ENCODE results near the gene HIVEP3.

Gene HIVEP3

DNA sequence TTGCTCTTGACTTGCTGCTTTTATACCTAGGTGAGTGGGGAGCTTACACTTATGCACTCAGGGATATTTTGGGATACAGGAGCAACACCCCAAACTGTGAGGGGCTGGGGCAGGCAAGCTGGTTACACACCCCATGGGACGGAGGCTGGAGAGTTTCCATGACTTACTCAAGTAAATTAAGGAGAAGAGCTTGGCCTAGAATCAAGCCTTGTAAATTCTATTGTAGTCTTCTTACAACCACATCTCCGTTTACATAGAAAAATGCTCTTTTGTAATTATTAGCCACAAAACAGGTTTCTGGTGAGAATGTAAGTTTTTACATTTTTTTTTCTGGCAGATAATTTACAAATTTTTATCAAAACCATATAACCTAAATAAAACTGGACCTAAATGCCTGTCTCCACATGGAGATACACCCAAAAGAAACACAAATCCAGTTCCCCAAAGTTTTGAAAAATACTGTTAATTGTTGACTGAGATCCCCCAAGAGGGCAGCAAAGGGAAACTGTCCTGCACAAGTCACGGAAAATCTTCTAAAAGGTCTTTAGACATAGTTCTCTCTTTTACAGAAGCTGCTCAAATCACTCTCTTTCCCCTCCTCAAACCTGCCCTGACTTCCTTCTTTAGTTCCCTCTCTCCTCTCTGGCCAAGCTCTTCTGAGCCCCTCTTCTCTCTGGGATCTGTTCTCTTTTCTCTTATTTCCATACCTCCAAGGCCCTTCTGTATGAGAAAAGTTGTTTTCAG, 134.0 kb downstream of the HIVEP3 start:
- DNase-seq (ENCODE audit: low read depth) = no peak

DNA sequence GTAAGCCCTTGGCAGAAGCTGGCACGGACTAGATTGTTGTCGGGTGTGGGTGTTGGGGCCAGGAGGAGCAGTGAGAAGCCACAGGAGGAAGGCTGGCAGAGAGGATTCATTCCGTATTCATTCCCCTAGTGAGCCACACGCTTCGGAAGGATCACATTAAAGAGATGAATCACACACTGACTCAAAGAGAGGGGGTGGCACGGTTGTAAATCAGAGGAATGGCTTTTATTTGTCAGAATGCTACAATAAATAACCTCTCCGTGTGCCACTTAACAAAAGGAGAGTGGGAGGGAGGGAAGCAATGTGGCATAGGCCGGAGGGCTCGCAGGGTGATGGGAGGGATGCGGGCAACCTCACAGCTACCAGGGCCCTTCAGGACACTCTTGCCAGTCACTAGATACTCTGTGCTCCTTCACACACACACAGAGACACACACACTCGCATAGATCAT, 135.5 kb downstream of the HIVEP3 start:
- no peak for DNase-seq (ENCODE audit: low read depth)

DNA sequence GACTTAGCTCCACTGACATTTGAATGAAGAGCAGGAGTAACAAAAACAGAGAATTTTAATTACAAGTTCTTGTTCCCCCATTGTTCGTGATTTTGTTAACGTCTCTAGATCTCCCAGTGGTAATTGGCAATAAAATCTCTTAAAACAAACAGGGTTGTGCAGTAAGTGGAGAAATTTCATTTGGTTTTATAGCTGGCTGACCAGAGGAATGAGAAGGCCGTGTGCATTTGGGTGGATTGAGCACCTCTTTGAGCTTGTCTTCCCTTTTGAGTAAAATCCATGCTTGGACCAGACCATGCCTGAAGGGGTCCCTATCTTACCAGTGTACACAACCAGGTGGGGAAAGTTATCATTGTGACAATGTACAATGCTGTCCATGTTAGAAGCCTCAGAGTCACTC, 137.8 kb downstream of the HIVEP3 start:
- DNase-seq (ENCODE audit: low read depth) = no peak

DNA sequence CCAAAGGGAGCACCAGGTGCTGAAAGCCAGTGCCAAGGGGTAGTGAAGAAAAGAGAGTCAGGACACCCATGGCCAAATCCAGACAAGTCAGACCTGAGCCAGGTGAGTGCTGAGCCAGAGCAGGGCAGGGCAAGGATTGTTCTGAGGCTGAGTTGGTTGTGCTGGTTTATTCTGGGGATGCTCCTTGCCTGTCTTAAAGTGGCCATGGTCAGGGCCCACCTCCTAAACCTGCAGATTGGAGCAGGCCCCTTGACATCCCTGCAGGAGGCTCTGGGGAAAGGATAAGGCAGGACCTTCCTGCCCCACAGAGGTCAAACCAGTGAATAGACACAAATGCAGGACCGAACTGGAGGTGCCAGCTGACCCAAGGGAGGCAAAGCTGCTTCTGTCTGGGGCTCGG, 138.4 kb downstream of the HIVEP3 start:
- no peak for DNase-seq (ENCODE audit: low read depth)

DNA sequence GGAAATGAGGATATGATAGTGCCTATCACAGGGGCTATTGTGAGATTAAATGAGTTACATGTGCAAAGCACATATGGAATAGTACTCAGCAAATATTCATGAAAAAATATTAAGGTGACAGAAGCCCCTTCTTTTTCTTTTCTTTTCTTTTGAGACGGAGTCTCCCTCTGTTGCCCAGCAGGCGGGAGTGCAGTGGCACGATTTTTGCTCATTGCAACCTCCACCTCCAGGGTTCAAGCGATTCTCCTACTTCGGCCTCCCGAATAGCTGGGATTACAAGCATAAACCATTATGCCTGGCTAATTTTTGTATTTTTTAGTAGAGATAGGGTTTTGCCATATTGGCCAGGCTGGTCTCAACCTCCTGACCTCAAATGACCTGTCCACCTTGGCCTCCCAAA, 139.4 kb downstream of the HIVEP3 start:
- no peak for DNase-seq (ENCODE audit: low read depth)

DNA sequence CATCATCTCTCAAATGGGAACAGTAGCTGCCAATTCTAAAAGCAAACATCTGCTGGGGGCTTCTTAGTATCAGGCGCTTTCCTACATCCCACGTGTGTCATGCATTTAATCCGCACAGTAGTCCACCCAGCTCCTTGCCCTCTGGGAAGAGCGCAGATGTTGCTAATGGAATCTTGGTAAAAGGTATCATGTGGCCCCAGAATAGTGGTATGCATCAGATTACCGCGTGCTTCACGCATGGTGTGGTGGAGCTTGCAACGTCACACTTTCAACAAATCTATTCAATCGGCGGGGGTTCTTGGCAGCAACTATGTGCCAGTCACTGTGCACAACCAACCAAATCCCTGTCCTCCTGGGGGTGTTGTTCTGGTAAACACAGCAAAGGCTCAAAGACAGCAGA, 141.0 kb downstream of the HIVEP3 start:
- no peak for DNase-seq (ENCODE audit: low read depth)

DNA sequence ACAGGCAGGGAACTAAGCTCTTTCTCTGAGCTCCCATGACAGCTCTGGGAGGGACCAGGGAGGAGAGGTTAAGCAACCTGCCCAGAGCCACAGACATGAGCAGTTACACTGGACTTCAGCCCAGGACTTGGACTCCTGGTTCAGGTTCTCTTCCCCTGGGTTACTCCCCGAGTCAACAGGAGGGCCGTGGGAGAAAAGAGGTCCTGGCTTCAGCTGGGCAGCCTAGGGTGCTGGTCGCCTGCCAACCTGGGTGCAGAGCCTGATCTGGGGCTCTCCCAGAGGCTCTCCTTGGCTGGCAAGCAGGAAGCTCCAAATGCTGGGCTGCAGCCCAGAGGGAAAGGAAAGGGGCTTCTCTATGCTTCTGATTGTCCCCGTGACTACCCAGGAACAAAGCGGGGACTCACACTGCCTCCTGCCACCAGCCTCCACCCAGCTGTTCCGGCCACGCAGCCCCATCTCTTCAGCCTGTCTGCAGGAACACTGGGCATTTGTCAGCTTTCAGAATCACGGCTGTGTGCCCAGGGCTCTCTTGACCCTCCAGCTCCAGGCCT, 141.8 kb downstream of the HIVEP3 start:
- DNase-seq (ENCODE audit: low read depth) = no peak

DNA sequence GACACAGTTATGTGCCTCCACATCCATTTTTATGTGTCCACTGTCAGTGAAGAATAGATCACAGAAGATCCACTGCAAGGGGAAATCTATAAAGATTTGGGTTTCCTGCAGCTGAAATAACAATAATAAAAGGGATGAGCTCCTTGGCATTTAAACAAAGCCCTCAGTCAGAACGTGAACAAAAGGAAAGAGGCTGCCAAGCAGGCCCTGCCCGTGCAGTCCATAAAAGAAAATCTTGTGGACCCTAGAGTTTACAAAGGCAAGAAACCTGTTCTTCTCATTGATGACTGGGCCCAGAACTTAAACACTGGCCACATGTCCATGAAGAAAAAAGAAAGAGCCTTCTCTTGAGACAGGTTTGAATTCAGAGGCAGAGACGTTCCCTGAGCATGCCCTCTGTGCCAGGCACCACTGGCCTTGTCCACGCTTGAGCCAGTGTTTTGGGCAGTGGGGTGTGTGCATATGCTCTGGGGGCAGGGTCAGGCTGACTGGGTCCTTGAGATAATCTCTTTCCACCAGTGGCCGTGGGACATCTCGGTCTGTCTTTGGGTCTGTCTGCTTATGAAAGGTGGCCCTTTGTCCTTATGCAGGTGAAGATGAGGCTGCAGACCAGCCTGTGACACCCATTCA, 142.7 kb downstream of the HIVEP3 start:
- no peak for DNase-seq (ENCODE audit: low read depth)

DNA sequence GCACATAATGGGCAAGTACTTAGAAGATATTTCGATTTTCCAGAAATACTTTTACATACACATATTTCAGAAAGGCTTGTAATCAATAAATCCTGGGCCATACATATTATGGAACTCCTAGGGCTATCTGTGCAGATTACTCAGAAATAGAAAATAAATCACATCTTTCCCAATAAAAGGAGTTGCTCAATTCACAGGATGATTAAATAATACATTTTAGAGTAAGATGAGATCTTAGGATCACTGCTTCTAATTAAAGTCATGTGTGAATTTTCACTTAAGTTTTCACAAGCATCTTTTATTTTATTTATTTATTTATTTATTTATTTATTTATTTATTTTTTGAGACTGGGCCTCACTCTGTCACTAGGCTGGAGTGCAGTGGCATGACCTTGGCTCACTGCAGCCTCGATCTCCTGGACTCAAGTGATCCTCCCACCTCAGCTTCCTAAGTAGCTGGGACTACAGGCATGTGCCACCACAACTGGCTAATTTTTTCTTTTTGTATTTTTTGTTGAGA, 144.2 kb downstream of the HIVEP3 start:
- DNase-seq (ENCODE audit: low read depth) = no peak

DNA sequence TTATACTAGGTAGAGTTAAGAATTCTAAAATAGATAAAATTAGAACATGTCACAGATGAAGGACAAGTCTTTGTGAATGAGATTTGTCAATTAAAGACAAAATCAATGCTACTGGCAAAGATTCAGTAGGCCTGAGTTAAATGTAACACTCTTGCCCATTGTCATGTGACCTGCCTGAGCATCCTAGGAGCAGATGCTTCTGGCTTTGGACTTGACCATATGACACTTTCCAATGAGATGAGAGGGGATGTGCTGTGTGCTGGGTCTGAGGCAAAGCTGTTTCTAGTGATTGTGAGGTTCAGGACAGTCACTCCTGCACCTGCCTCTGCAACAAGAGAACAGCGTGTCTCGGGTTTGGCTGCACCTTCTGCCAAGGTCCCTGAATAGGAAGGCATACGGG, 144.9 kb downstream of the HIVEP3 start:
- DNase-seq (ENCODE audit: low read depth) = no peak

DNA sequence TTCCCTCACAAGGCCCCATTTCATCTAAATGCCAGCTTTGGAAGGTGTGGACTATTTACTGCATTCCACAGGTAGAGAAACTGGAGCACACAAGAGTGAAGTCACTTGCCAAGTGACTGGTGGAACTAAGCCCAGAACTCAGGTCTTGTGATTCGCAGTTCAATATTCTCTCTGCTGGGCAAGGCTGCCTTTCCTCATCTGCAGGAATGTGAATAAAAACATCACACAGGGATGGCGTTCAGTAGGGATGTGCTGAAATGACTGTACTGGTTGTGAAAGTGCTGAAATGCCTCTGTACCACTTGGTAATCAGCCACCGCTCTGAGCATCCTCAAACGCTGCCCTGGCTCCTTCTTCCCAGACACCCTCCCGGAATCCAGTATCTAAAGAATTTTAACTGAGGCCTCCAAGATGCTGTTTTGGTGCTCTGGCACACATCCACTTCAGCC, 145.6 kb downstream of the HIVEP3 start:
- DNase-seq (ENCODE audit: low read depth) = no peak

DNA sequence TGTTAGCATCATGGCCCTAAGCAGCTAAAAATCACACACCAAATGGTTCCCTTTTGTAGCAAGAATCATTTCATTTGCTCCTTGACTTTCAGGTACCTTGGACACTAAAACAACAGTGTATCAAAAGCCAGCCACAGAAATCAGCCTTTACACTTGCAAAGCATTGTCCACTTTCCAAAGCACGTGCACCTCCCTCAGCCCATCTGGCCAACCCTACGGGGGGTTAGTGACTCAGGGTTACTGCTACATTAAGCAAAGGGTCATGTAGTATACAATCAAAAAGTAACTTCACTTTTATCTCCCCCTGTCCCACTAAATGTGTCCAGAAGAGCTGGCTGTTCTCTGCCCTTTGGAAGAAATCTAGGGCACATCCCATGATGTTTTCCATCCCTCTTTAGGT, 149.7 kb downstream of the HIVEP3 start:
- no peak for DNase-seq (ENCODE audit: low read depth)

DNA sequence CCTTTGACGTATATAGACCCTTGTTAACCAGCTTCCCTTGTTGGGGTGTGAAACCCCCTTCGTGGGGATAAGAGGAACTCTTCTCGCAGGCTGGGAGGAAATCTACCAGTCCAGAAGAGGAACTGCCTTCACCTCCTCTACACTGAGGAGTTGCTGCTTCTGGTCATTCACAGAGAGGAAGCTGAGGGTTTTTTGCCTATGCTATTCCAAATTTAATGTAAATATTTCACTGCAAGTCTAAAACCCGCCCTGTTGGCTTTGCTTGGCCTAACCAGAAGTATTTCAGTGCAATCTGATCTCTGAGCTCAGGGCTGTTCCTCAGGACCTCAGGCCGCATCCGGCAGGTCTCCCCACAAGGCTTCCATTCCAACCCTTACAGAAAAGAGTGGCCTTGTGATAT, 150.1 kb downstream of the HIVEP3 start:
- no peak for DNase-seq (ENCODE audit: low read depth)

DNA sequence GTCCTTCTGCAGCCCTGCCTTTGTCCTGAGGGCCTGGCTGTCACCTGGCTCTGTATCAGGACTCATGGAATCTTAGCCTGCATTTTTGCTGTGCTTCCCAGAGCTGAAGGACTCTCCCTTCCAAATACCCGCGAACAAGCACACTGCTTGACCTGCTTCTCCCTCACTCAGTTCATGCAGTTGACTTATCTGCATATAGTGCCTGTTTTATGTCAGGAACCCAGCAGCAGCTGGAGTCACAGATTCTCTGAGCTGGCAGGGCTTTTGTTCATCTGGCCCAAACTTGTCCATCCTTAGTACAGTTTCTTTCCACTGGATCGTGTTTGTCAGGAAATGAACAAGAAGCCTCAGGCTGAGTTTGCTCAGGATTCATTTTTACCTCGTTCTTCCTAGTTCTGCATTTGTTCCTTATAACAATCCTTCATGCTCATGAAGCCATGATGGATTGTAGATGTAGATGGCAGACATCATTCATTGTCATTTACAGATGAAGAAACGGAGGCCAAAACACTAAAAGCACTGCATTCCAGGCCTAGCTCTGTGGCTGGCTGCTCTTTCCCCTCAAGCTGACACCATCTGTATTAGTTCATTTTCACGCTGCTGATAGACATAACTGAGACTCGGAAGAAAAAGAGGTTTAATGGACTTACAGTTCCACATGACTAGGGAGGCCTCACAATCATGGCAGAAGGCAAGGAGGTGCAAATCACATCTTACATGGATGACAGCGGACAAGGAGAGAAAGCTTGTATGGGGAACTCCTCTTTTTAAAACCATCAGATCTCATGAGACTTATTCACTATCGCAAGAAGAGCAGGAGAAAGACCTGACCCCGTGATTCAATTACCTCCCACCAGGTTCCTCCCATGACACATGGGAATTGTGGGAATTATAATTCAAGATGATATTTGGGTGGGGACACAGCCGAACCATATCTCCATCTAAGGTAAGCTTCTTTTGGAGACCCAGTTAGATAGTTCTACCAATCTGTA, 150.9 kb downstream of the HIVEP3 start:
- no peak for DNase-seq (ENCODE audit: low read depth)

DNA sequence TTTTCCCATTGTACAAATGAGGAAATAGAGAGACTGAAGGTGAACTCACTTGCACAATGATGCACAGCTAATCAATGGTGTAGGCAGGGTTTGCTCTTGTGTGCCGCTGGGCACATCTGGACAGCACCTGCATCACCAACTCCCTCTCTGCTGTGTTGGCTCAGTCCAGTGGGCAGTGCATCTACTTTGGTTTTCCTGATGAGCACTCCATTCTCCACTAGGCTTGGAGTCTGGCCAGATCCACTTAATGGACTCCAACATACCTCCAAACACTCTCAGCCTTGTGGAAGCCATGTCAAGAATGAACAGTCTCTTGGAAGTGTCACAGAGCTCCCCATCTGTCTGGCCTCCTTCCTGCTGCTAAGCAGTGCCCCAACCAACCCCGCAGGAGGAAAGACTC, 152.2 kb downstream of the HIVEP3 start:
- no peak for DNase-seq (ENCODE audit: low read depth)

DNA sequence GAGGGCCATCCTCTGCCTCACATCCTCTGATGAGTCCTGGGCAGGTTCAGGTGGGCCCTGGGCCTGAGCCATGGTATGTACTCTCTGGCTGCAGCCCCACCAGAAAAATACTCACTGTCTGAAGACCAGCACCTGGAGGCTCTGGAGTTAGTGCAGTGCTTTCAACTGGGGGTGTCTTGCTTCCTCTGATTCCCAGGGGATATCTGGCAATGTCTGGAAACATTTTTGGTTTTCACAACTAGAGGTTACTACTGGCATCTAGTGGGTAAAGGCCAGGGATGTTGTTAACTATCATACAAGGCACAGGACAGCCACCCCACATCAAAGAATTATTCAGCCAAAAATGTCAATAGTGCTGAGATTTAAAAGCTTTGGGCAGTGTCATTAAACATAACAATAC, 152.7 kb downstream of the HIVEP3 start:
- no peak for DNase-seq (ENCODE audit: low read depth)

DNA sequence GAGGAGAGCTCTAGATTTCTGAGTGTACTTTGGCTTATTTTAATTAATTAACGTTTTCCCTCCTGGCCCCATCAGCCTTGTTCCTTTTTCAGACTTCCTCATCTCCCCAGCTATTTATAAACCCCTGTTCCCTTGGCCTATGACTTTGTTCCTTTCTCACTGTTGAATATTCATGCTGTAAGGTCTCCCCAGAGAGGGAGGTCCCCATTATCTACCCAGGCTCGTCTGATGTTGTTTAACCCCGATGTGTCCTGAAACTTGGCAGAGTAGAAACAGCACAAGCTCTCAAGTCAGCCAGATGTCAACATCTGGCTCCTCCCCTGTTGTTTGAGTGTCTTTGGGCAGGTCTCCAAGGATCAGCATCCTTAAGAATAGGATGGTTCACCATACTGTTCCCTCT, 153.6 kb downstream of the HIVEP3 start:
- DNase-seq (ENCODE audit: low read depth) = no peak

DNA sequence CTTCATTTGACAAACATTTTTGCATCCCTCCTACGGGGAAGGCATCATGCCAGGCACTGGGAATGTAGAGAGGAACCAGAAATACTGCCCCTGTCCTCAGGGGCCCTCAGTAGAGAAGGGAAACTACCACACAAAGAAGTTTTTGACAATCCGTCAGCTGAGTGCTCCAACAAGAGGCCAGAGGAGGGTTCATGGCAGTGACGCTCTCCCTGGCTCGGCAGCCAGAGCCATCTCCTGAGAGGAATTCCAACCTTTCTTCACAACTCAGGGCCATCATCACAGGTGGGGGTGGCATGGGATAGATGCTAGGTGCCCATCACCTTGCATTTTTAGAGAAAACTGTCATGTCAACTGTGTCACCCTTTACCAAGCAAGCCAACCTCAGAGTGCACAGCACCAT, 154.1 kb downstream of the HIVEP3 start:
- no peak for DNase-seq (ENCODE audit: low read depth)

DNA sequence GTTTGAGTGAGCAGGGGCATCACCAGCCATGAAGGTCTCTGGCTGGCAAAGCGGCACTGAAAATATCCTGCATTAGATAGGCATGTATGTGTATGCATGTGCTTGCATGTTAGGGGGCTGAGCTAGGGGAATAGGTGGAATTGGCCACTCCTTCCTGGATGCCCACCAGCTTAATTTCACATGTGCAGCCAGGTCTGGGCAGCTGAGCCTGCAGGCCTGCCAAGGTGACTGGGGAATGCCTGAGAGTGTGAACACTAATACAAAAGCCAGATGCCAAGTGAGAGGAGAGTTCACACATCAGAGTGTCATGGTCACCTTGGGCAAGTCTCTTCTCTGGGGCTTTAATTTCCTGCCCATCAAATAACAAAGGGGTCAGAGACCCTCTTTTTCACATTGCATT, 155.9 kb downstream of the HIVEP3 start:
- DNase-seq (ENCODE audit: low read depth) = no peak

DNA sequence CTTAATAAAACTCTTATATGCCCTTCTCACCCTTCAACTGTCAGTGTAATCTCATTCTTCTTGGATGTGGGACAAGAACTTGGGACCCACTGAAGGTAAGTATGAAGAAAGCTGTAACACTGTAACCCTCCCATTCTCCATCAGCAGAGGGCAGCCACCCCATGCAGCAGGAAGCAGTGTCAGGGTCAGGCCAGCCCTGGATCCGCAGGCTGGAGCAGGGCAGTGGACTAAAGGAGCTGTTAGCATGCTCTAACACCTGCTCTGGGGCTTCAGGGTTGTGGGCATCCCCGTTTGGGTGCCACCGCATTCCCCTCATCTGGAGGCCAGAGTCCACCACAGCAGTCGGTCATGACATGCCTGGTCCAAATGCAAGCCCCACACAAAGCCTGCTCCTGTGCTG, 156.5 kb downstream of the HIVEP3 start:
- DNase-seq (ENCODE audit: low read depth) = no peak

DNA sequence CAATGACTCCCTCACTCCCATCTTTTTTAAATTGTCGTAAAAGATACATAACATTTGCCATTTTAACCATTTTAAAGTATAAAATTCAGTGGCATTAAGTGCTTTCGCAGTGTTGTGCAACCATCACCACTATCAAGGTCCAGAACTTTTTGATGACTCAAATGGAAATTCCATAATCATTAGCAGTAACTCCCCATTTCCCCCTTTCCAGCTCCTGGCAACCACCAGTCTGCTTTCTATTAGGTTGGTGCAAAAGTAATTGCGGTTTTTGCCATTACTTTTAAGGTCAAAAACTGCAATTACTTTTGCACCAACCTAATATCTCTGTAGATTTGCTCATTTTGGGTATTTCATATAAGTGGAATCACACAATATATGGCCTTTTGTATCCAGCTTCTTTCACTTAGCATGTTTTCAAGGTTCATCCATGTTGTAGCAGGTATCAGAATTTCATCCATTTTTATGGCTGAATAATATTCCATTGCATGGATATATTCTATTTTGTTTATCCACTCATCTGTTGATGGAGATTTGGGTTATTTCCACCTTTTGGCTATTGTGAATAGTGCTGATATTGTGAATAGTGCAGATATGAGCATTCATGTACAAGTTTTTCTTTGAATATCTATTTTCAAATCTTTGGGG, 159.7 kb downstream of the HIVEP3 start:
- no peak for DNase-seq (ENCODE audit: low read depth)

DNA sequence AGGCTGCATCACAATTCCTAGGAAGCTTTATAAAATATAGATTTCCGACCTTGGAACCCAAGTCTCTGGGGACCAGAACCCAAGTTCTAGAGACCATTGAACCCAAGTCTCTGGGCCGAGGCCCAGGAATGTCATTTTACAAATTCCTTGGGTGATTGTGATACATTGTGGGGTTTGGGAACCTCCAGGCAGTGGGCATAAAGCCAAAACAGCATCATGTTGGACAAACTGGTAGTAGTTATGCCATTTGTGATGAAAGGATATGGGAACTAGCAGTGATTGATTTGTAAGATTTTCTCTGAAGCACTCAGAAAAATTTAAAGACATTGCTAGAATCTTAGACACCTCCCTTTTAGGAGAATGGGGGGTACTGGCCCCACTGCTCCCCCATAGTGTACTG, 160.2 kb downstream of the HIVEP3 start:
- DNase-seq (ENCODE audit: low read depth) = no peak

Data from stimulated activated CD8-positive, alpha-beta memory T cell treated with anti-CD3 and anti-CD28 coated beads, Interleukin-7, amount 100 ng/mL, for 24 hours (primary cell).